ENCODE data around the gene VWA2.

DNA sequence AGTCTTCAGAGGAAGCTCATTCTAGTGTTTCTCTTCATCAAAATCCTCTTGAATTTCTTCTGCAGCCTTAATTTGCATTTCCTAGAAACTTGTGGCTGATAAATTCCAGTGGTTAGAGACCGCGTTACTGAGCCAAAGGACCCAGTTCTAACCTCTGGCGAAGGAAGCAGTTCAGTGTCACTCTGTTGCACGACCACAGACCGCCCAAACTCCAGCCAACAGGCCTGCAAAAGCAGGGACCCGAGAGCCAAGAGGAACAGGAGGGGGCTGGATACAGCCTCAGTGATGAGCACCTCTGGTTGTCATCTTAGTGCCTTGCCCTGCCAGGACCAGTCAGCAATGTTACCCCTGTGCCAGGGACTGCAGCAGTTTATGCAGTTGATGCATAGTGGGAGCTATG, 95.2 kb downstream of the VWA2 start:
- TF ChIP-seq, protein P1, sequence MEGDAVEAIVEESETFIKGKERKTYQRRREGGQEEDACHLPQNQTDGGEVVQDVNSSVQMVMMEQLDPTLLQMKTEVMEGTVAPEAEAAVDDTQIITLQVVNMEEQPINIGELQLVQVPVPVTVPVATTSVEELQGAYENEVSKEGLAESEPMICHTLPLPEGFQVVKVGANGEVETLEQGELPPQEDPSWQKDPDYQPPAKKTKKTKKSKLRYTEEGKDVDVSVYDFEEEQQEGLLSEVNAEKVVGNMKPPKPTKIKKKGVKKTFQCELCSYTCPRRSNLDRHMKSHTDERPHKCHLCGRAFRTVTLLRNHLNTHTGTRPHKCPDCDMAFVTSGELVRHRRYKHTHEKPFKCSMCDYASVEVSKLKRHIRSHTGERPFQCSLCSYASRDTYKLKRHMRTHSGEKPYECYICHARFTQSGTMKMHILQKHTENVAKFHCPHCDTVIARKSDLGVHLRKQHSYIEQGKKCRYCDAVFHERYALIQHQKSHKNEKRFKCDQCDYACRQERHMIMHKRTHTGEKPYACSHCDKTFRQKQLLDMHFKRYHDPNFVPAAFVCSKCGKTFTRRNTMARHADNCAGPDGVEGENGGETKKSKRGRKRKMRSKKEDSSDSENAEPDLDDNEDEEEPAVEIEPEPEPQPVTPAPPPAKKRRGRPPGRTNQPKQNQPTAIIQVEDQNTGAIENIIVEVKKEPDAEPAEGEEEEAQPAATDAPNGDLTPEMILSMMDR (optimal IDR thresholded peaks at IDR 0.05 in 1 of 3, IDR thresholded peaks at IDR 0.05 in 1 of 3, conservative IDR thresholded peaks at IDR 0.05 in 1 of 3; ENCODE audit: extremely low read depth in 1 of 3, insufficient read depth in 2 of 3, low read length in 3 of 3) = no peak
- TF ChIP-seq EZH2 (IDR thresholded peaks at IDR 0.05; ENCODE audit: low read length) = no peak

All from keratinocyte (primary cell).